A673 (cell line): ENCODE measurements around the gene GBGT1.

Experiments
- EZH2 ChIP-seq: fragments of 200-600 bp; sonication (generic); IDR thresholded peaks from 2 replicates; pipeline ENCODE4 v1.6.1; 2017; ENCODE audit warnings: borderline replicate concordance, low read depth, mild to moderate bottlenecking, mixed read lengths, antibody characterized with exemption, low read length; ENCODE audit not compliant: poor library complexity, severe bottlenecking
- TF ChIP-seq, protein P1 (sequence below): fragments of 300-800, 200-600 bp; sonication (generic); conservative IDR thresholded peaks from 2 replicates; pipeline ENCODE4 v1.5.1; 2017; ENCODE audit warnings: low read depth, mild to moderate bottlenecking, antibody characterized with exemption, low read length, moderate library complexity, mixed read lengths

DNA sequence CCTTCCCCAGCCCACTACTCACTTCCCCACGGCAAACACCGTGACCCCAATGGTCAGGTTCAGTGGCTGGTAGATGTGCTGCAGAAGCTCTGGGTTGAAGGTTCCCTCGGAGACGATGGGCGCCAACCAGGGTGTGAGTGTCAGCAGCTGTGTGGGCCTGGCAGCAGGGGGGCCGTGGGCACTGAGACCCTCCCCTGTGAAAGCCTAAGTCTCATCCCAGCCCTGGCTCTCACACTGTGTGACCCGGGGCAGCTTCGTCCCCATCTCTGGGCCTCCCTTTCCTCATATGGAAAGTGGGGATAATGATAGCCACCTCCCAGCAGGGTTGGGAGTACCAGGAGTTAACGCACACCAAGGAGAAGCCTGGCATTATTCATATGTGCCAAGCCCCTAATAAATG lies 8.6 kb downstream of the GBGT1 start:
- TF ChIP-seq, protein P1, sequence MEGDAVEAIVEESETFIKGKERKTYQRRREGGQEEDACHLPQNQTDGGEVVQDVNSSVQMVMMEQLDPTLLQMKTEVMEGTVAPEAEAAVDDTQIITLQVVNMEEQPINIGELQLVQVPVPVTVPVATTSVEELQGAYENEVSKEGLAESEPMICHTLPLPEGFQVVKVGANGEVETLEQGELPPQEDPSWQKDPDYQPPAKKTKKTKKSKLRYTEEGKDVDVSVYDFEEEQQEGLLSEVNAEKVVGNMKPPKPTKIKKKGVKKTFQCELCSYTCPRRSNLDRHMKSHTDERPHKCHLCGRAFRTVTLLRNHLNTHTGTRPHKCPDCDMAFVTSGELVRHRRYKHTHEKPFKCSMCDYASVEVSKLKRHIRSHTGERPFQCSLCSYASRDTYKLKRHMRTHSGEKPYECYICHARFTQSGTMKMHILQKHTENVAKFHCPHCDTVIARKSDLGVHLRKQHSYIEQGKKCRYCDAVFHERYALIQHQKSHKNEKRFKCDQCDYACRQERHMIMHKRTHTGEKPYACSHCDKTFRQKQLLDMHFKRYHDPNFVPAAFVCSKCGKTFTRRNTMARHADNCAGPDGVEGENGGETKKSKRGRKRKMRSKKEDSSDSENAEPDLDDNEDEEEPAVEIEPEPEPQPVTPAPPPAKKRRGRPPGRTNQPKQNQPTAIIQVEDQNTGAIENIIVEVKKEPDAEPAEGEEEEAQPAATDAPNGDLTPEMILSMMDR, result no peak
- TF ChIP-seq EZH2, result no peak
